Hepatocyte (in vitro differentiated cells): ENCODE measurements around the gene AGAP1. TPM values are rescaled to one million over a fixed set of nuclear protein-coding genes. Genes with fewer than 3 reads are reported as not detected.
A peak's percentile ranks its signal among the peaks of the same experiment; 100 is the strongest.

Experiments
- DNase-seq: peaks from one replicate; pipeline ENCODE4 v3.0.0-alpha.2; 2016; ENCODE audit warnings: low spot score
- H2AFZ ChIP-seq: fragments of 200-600 bp; sonication (generic); 2 replicates; pipeline ENCODE4 v1.6.0; 2016; ENCODE audit warnings: antibody characterized with exemption, mild to moderate bottlenecking
- H3K27ac ChIP-seq: fragments of 200-600 bp; sonication (generic); 2 replicates; pipeline ENCODE4 v1.5.1; 2016; ENCODE audit warnings: mild to moderate bottlenecking
- H3K27me3 ChIP-seq: fragments of 200-600 bp; sonication (generic); 2 replicates; pipeline ENCODE4 v1.6.1; 2016
- H3K36me3 ChIP-seq: fragments of 200-600 bp; sonication (generic); replicated peaks from 2 replicates; pipeline ENCODE4 v1.5.1; 2016; ENCODE audit warnings: low read depth; ENCODE audit not compliant: insufficient read depth
- H3K4me1 ChIP-seq: fragments of 200-600 bp; sonication (generic); 2 replicates; pipeline ENCODE4 v1.5.1; 2016; ENCODE audit warnings: mild to moderate bottlenecking, moderate library complexity; ENCODE audit not compliant: insufficient read depth
- H3K4me2 ChIP-seq: fragments of 200-600 bp; sonication (generic); 2 replicates; pipeline ENCODE4 v1.6.0; 2016
- H3K4me3 ChIP-seq: fragments of 200-600 bp; sonication (generic); 2 replicates; pipeline ENCODE4 v1.5.1; 2016; ENCODE audit warnings: mild to moderate bottlenecking
- H3K79me2 ChIP-seq: fragments of 200-600 bp; sonication (generic); 2 replicates; pipeline ENCODE4 v1.6.0; 2017; ENCODE audit warnings: mild to moderate bottlenecking
- H3K9me2 ChIP-seq: fragments of 200-600 bp; sonication (generic); replicated peaks from 2 replicates; pipeline ENCODE4 v1.6.0; 2017; ENCODE audit warnings: mild to moderate bottlenecking; ENCODE audit not compliant: insufficient read depth
- H3K9me3 ChIP-seq: fragments of 200-600 bp; sonication (generic); 2 replicates; pipeline ENCODE4 v1.5.1; 2016; ENCODE audit warnings: low read depth, mild to moderate bottlenecking
- H4K20me1 ChIP-seq: fragments of 200-600 bp; sonication (generic); 2 replicates; pipeline ENCODE4 v1.6.0; 2016; ENCODE audit warnings: mild to moderate bottlenecking; ENCODE audit not compliant: insufficient read depth, poor library complexity, severe bottlenecking
- EZH2 ChIP-seq: fragments of 200-600 bp; sonication (generic); IDR thresholded peaks from 2 replicates; pipeline ENCODE4 v1.6.1; 2016; ENCODE audit warnings: antibody characterized with exemption, mild to moderate bottlenecking, borderline replicate concordance
- EZH2phosphoT487 ChIP-seq: fragments of 200-600 bp; sonication (generic); IDR thresholded peaks from one replicate; pipeline ENCODE4 v1.6.1; 2018; ENCODE audit warnings: antibody characterized with exemption, mild to moderate bottlenecking, low read depth, moderate library complexity; ENCODE audit not compliant: unreplicated experiment, severe bottlenecking
- WGBS: methylation state at CpG from one replicate; pipeline ENCODE4 v1.1.6; 2016; ENCODE audit warnings: low lambda C conversion rate; ENCODE audit errors: missing lambda C conversion rate; 5-methylcytosine and 5-hydroxymethylcytosine counted together
- polyA plus RNA-seq: library from polyadenylated mRNA; unstranded; fragments of >200 nt; fragmentation: Nextera tagmentation; extraction: Ambion mirVana; gene quantifications from 2 replicates; pipeline ENCODE4 v1.2.1, GENCODE V29; 2016
- total RNA-seq: library from RNA; depleted of rRNA; stranded (reverse); fragments of >200 nt; gene quantifications from 2 replicates; pipeline ENCODE4 v1.2.3, GENCODE V29; 2014
- TF ChIP-seq, protein P1 (sequence below): fragments of 200-600 bp; sonication (generic); IDR thresholded peaks from 2 replicates; pipeline ENCODE4 v1.5.1; 2016; ENCODE audit warnings: antibody characterized with exemption, mild to moderate bottlenecking; ENCODE audit not compliant: poor library complexity

Gene AGAP1
- total and polyA plus RNA-seq, 2 experiments from 2014 or later: 12.1 to 20.0 TPM

DNA sequence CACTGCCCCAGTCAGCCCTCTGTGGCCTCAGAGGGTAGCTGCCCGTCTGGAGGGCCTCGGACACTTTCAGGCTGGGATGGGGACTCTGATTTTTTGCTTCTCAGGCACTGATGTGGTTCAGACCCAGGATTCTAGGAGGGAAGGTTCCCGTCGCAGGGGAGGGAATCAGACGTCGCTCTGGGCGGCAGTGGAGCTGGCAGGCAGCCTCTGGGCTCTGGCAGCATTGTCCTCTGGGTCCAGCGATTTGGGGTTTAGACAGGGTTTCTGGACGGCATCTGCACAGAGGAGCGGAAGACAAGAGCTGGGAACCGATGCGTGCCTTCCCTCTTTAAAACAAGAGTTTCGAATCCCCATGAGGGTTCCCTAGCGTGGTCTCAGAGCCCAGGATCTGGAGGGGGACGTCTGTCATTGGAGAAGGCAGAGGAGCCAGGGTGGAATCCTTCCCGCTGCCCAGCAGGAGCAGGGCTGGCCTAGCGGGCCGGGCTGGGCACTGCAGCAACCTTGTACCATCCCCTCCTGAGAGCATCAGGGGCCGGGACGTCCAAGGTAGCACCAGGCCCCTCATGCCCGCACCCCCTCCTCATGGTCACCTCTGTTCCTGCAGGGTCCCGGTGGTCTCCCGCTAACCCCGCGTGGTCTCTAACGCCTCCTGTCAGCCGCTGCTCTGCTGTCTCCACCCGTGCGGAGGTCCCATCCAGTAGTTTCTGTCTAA lies 246.0 kb downstream of the AGAP1 start:
- no peaks in the 10 kb centered on the region for H3K9me2 ChIP-seq
- DNase-seq: no peak
- no peaks in the 10 kb centered on the region for H3K9me3 ChIP-seq
- no peaks in the 10 kb centered on the region for H3K4me1 ChIP-seq
- no peak overlapping the region for H2AFZ ChIP-seq
- no peaks in the 10 kb centered on the region for H3K27me3 ChIP-seq
- TF ChIP-seq EZH2 (no peak), EZH2phosphoT487 (no peak)
- TF ChIP-seq, protein P1, sequence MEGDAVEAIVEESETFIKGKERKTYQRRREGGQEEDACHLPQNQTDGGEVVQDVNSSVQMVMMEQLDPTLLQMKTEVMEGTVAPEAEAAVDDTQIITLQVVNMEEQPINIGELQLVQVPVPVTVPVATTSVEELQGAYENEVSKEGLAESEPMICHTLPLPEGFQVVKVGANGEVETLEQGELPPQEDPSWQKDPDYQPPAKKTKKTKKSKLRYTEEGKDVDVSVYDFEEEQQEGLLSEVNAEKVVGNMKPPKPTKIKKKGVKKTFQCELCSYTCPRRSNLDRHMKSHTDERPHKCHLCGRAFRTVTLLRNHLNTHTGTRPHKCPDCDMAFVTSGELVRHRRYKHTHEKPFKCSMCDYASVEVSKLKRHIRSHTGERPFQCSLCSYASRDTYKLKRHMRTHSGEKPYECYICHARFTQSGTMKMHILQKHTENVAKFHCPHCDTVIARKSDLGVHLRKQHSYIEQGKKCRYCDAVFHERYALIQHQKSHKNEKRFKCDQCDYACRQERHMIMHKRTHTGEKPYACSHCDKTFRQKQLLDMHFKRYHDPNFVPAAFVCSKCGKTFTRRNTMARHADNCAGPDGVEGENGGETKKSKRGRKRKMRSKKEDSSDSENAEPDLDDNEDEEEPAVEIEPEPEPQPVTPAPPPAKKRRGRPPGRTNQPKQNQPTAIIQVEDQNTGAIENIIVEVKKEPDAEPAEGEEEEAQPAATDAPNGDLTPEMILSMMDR: no peak
- no peaks in the 10 kb centered on the region for H3K79me2 ChIP-seq
- H3K27ac ChIP-seq: no peak overlapping the region
- no peak overlapping the region for H3K4me2 ChIP-seq
- WGBS: 96% methylated on average over 29 of the region's 29 CpGs
- no peaks in the 10 kb centered on the region for H3K36me3 ChIP-seq
- no peaks in the 10 kb centered on the region for H4K20me1 ChIP-seq
- H3K4me3 ChIP-seq: no peak overlapping the region

DNA sequence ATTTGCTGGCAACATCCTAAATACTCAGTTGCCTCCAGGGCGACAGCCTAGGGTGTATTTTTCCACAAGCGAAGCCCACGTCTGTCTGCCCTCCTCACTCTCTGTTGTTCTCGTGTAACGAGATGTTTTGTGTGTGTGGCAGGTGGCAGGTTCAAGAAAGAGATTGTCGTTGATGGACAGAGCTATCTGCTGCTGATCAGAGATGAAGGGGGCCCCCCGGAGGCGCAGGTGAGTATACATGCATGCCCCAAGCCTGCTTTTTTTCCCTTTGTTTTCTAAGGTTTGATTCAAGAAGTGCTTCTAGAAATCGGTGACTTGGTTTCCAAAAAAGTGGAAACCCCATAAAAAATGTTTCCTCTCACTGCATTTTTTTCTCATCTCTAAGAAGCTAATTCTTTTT lies 247.0 kb downstream of the AGAP1 start:
- H3K27me3 ChIP-seq: no peaks in the 10 kb centered on the region
- H3K4me3 ChIP-seq: no peak overlapping the region
- no peaks in the 10 kb centered on the region for H3K36me3 ChIP-seq
- no peaks in the 10 kb centered on the region for H3K9me2 ChIP-seq
- no peaks in the 10 kb centered on the region for H4K20me1 ChIP-seq
- no peak overlapping the region for H3K27ac ChIP-seq
- H3K9me3 ChIP-seq: no peaks in the 10 kb centered on the region
- TF ChIP-seq, protein P1: peak; percentile 33
- TF ChIP-seq EZH2: no peak
- no peak for TF ChIP-seq EZH2phosphoT487
- 60% methylated on average over 9 of the region's 9 CpGs for WGBS
- H3K4me1 ChIP-seq: no peaks in the 10 kb centered on the region
- H3K79me2 ChIP-seq: no peaks in the 10 kb centered on the region
- H3K4me2 ChIP-seq: no peak overlapping the region
- DNase-seq: peak; percentile 48
- no peak overlapping the region for H2AFZ ChIP-seq

- TF ChIP-seq EZH2: no peak
- TF ChIP-seq, protein P1: no peak
- no peak for TF ChIP-seq EZH2phosphoT487
- WGBS: 93% methylated on average over 12 of the region's 12 CpGs
- H3K9me2 ChIP-seq: no peaks in the 10 kb centered on the region
- H3K4me1 ChIP-seq: no peaks in the 10 kb centered on the region
- no peaks in the 10 kb centered on the region for H4K20me1 ChIP-seq
- no peaks in the 10 kb centered on the region for H3K27me3 ChIP-seq
- no peak for DNase-seq
- H3K27ac ChIP-seq: no peak overlapping the region
- no peaks in the 10 kb centered on the region for H3K79me2 ChIP-seq
- no peak overlapping the region for H2AFZ ChIP-seq
- no peaks in the 10 kb centered on the region for H3K9me3 ChIP-seq
- H3K36me3 ChIP-seq: no peaks in the 10 kb centered on the region
- H3K4me3 ChIP-seq: no peak overlapping the region
- no peak overlapping the region for H3K4me2 ChIP-seq
These were observed 250.3 kb downstream of the AGAP1 start for GRCh38 chr2:235744161-235744560.
